GM18498 (cell line): ENCODE measurements around the gene NOL7.

Source experiments
- ATAC-seq: cut with Tn5 transposase; IDR thresholded peaks from one replicate; pipeline ENCODE4 v1.9.1; 2021; ENCODE audit warnings: mild to moderate bottlenecking, moderate library complexity; ENCODE audit not compliant: unreplicated experiment

Gene NOL7

GRCh38 chr6:13614926-13615791, at the start of gene NOL7:
TSS of gene NOL7 (plus strand) at chr6:13615335. CDS start at chr6:13615359, 24 bp downstream.
- ATAC-seq, result peak; percentile 93

GRCh38 chr6:13565921-13566320, 49.2 kb upstream of the NOL7 start:
- no peak for ATAC-seq

GRCh38 chr6:13566500-13566899, 48.6 kb upstream of the NOL7 start:
- ATAC-seq, result no peak

GRCh38 chr6:13568970-13569369, 46.2 kb upstream of the NOL7 start:
- ATAC-seq, result no peak

GRCh38 chr6:13572240-13572639, 42.9 kb upstream of the NOL7 start:
- no peak for ATAC-seq

- no peak for ATAC-seq
Measured at GRCh38 chr6:13572951-13573654, 42.0 kb upstream of the NOL7 start.

- no peak for ATAC-seq
Measured at GRCh38 chr6:13573669-13574110, 41.4 kb upstream of the NOL7 start.

- peak; percentile 84 for ATAC-seq
Measured at GRCh38 chr6:13574149-13574570, 41.0 kb upstream of the NOL7 start.

GRCh38 chr6:13574571-13575376, 40.4 kb upstream of the NOL7 start, which contains the start of gene SIRT5:
TSS of gene SIRT5 (plus strand) at chr6:13574601. CDS start at chr6:13584111, 9,510 bp downstream.
- peak; percentile 74 for ATAC-seq

- no peak for ATAC-seq
Measured at GRCh38 chr6:13575377-13575775, 39.8 kb upstream of the NOL7 start.

- ATAC-seq, result no peak
Measured at GRCh38 chr6:13576017-13576416, 39.1 kb upstream of the NOL7 start.

- no peak for ATAC-seq
Measured at GRCh38 chr6:13577926-13578325, 37.2 kb upstream of the NOL7 start.

- ATAC-seq, result no peak
Measured at GRCh38 chr6:13579911-13580310, 35.2 kb upstream of the NOL7 start.

- ATAC-seq, result no peak
Measured at GRCh38 chr6:13581700-13582229, 33.4 kb upstream of the NOL7 start.

GRCh38 chr6:13586603-13587542, 28.3 kb upstream of the NOL7 start:
- ATAC-seq, result no peak

GRCh38 chr6:13589801-13590200, 25.3 kb upstream of the NOL7 start:
- ATAC-seq, result no peak

- ATAC-seq, result no peak
Measured at GRCh38 chr6:13590574-13591153, 24.5 kb upstream of the NOL7 start.

GRCh38 chr6:13591205-13591921, 23.8 kb upstream of the NOL7 start:
- no peak for ATAC-seq

GRCh38 chr6:13593103-13593502, 22.0 kb upstream of the NOL7 start:
- no peak for ATAC-seq
